ENCODE data around the gene KLHL22. TPM values are rescaled to one million over a fixed set of nuclear protein-coding genes. Genes with fewer than 3 reads are reported as not detected.
"Not testable (repeated sequence)": the region's sequence is repeated elsewhere in the genome, so short reads cannot be mapped to it uniquely, and the experiment has no call there.

The KLHL22 gene
- total and polyA plus RNA-seq, 2 of the 8 experiments (the other 6 are each of a cell fraction or from before 2014, with no cell fraction given): 9.4 to 16.2 TPM

- H3K9me3 ChIP-seq (ENCODE audit: insufficient read depth in 2 of 2, low read depth in 1 of 2, low read length in 1 of 2); H2AK5ac ChIP-seq (ENCODE audit: low read depth, low read length); H3K4me2 ChIP-seq (ENCODE audit: insufficient read depth in 1 of 2, low read depth in 2 of 2, low read length in 2 of 2); H2BK5ac ChIP-seq (ENCODE audit: low read depth, low read length); H4K8ac ChIP-seq (ENCODE audit: extremely low read depth, insufficient read depth, low read length); H3K9ac ChIP-seq (replicated peaks in 1 of 4; ENCODE audit: extremely low read depth in 1 of 4, low read depth in 3 of 4, low read length in 3 of 4); H3K36me3 ChIP-seq (ENCODE audit: control insufficient read depth in 2 of 4, insufficient read depth in 4 of 4, low read length in 3 of 4); H3K14ac ChIP-seq (ENCODE audit: insufficient read length); H2AFZ ChIP-seq (ENCODE audit: low read length); H3K23me2 ChIP-seq (ENCODE audit: low read depth, low read length); H3K56ac ChIP-seq (replicated peaks; ENCODE audit: insufficient read length, low read depth, low read length); H2BK15ac ChIP-seq (ENCODE audit: low read length); H3K18ac ChIP-seq (ENCODE audit: extremely low read depth, low read length); H3K4me3 ChIP-seq (ENCODE audit: extremely low read depth in 1 of 4, insufficient read depth in 2 of 4, low read depth in 3 of 4, low read length in 4 of 4); H3K79me1 ChIP-seq (ENCODE audit: low read depth, low read length); H3K4ac ChIP-seq (replicated peaks; ENCODE audit: insufficient read length, low read depth, low read length); POLR2A ChIA-PET (ENCODE audit: partially characterized antibody); H2BK12ac ChIP-seq (ENCODE audit: low read depth, low read length); FAIRE-seq; DNase-seq (ENCODE audit: low read depth in 1 of 2, low spot score in 2 of 2); H2BK20ac ChIP-seq (ENCODE audit: low read length); H4K91ac ChIP-seq (replicated peaks; ENCODE audit: insufficient read length, low read length); H4K5ac ChIP-seq (ENCODE audit: insufficient read length, low read depth, low read length); H3K27ac ChIP-seq (ENCODE audit: low read depth, low read length); H3K27me3 ChIP-seq (replicated peaks in 1 of 4; ENCODE audit: control insufficient read depth in 3 of 4, extremely low read depth in 1 of 4, insufficient read depth in 3 of 4, low read length in 3 of 4); H3K23ac ChIP-seq (ENCODE audit: insufficient read length); H2BK120ac ChIP-seq (replicated peaks; ENCODE audit: low read depth, low read length); H4K20me1 ChIP-seq (replicated peaks in 1 of 2; ENCODE audit: control insufficient read depth in 1 of 2, insufficient read depth in 2 of 2, low read length in 2 of 2): not testable (repeated sequence)
- CTCF ChIA-PET (ENCODE audit: partially characterized antibody): interaction anchor here (0.6 to 1.5 kb wide), 2 partner anchors 11 to 1348 kb away, joined by 3 read pairs; no protein-coding TSS in a partner anchor
- Histone ChIP-seq H3K79me2 (ENCODE audit: control insufficient read depth in 1 of 2, insufficient read depth in 2 of 2, low read length in 2 of 2) (peaks cover 4 to 26% of the 10 kb centered on the region in 2 experiments; a peak in 2 of 4 replicates), H3K4me1 (replicated peaks in 1 of 4; ENCODE audit: control insufficient read depth in 3 of 4, insufficient read depth in 4 of 4, low read length in 3 of 4) (peaks cover 0 to 10% (median 8%) of the 10 kb centered on the region in 4 experiments; a peak in 5 of 7 replicates)
- WGBS, 2 experiments (ENCODE audit: extremely low coverage in 1 of 2, insufficient coverage in 1 of 2, insufficient read length in 1 of 2, insufficient replicate concordance in 2 of 2, low coverage in 1 of 2, low lambda C conversion rate in 2 of 2, missing lambda C conversion rate in 1 of 2): 91% methylated on average over 41 of the region's 53 CpGs; no CpG with 5 or more reads in 1 of the 2 experiments
Measured at GRCh38 chr22:20392365-20392881, 103.2 kb downstream of the KLHL22 start.

Small RNA genes within 50 kb of the gene (small RNA-seq; reads per million reads assigned to genes)
- not detected for gene RF00019 (ENCODE audit: insufficient read depth)
- not detected for gene RN7SL812P (ENCODE audit: insufficient read depth)
- not detected for gene RNU6-225P (ENCODE audit: insufficient read depth)
- not detected for gene RNY1P9 (ENCODE audit: insufficient read depth)

Other genes starting within 250 kb of the KLHL22 start
- 21.8 and 22.5 TPM in 2 replicates for gene RTN4R, start 227.5 kb downstream of the KLHL22 start, total RNA-seq (2021; fragmentation: NEBNext Ultra II Directional; extraction: Animal tissue kit (Norgen Biotek cat#: 25700))
- 41.3 and 51.5 TPM in 2 replicates for gene RTN4R, start 227.5 kb downstream of the KLHL22 start, polyA plus RNA-seq (2011; rRNA removed)
- 41.9 and 43.6 TPM in 2 replicates for gene DGCR6L, start 175.7 kb downstream of the KLHL22 start, total RNA-seq (2021; fragmentation: NEBNext Ultra II Directional; extraction: Animal tissue kit (Norgen Biotek cat#: 25700))
- gene DGCR6L, start 175.7 kb downstream of the KLHL22 start, polyA plus RNA-seq (2011; rRNA removed): 72.6 and 93.5 TPM in 2 replicates
- gene ZNF74, start 101.6 kb downstream of the KLHL22 start, total RNA-seq (2021; fragmentation: NEBNext Ultra II Directional; extraction: Animal tissue kit (Norgen Biotek cat#: 25700)): 44.9 and 45.7 TPM in 2 replicates
- gene ZNF74, start 101.6 kb downstream of the KLHL22 start, polyA plus RNA-seq (2011; rRNA removed): 29.7 and 35.3 TPM in 2 replicates
- gene SCARF2, start 58.0 kb downstream of the KLHL22 start, total RNA-seq (2021; fragmentation: NEBNext Ultra II Directional; extraction: Animal tissue kit (Norgen Biotek cat#: 25700)): 9.8 and 10.0 TPM in 2 replicates
- 4.2 and 7.1 TPM in 2 replicates for gene SCARF2, start 58.0 kb downstream of the KLHL22 start, polyA plus RNA-seq (2011; rRNA removed)
- 57.1 and 57.3 TPM in 2 replicates for gene MED15, start 11.8 kb upstream of the KLHL22 start, total RNA-seq (2021; fragmentation: NEBNext Ultra II Directional; extraction: Animal tissue kit (Norgen Biotek cat#: 25700))
- 28.3 and 37.8 TPM in 2 replicates for gene MED15, start 11.8 kb upstream of the KLHL22 start, polyA plus RNA-seq (2011; rRNA removed)

Measured in H1 (cell line).